Tibial nerve (tissue), 4 donors: Measurements from ENCODE around the gene SDK2. TPM values are rescaled to one million over a fixed set of nuclear protein-coding genes. Genes with fewer than 3 reads are reported as not detected.

Experiments
- DNase-seq, 2 donors: peaks; one replicate each; pipeline ENCODE4 v3.0.0-alpha.2; 2019; ENCODE audit warnings: low spot score in 2 of 2
- H3K27ac ChIP-seq, 4 donors: fragments of 200-600 bp; sonication (generic) in 3 of 4; one replicate each; pipeline ENCODE4 v1.5.1; 2017 to 2019; ENCODE audit warnings: mild to moderate bottlenecking in 1 of 4
- H3K27me3 ChIP-seq, 2 donors: fragments of 200-600 bp; sonication (generic) in 1 of 2; one replicate each; pipeline versions ENCODE4 v1.5.1 to v1.6.0; 2017 to 2019
- H3K36me3 ChIP-seq, 3 donors: fragments of 200-600 bp; sonication (generic); one replicate each; pipeline ENCODE4 v1.5.1; 2018 to 2019
- H3K4me1 ChIP-seq, 4 donors: fragments of 200-600 bp; sonication (generic) in 3 of 4; one replicate each; pipeline ENCODE4 v1.5.1; 2017 to 2019
- H3K4me3 ChIP-seq, 4 donors: fragments of 200-600 bp; sonication (generic) in 3 of 4; one replicate each; pipeline ENCODE4 v1.5.1; 2017 to 2019; ENCODE audit warnings: mild to moderate bottlenecking in 1 of 4, moderate library complexity in 1 of 4
- H3K9me3 ChIP-seq, 4 donors: fragments of 200-600 bp; sonication (generic) in 3 of 4; one replicate each; pipeline ENCODE4 v1.5.1; 2017 to 2019
- CTCF ChIP-seq, 5 experiments: fragments of 200-600 bp in 3 of 5; fragments of 450-650 bp in 2 of 5; sonication (generic) in 3 of 5; IDR thresholded peaks; one replicate each; pipeline ENCODE4 v1.5.1; 2016 to 2019; ENCODE audit warnings: antibody characterized with exemption in 5 of 5, mild to moderate bottlenecking in 3 of 5, moderate library complexity in 2 of 5
- EP300 ChIP-seq, 2 donors: sonication (generic); formaldehyde crosslinking; IDR thresholded peaks; one replicate each; pipeline ENCODE4 v1.6.1; 2017; ENCODE audit warnings: antibody characterized with exemption in 2 of 2, mild to moderate bottlenecking in 1 of 2
- POLR2A ChIP-seq, 2 donors: fragments of 450-650 bp; IDR thresholded peaks; one replicate each; pipeline ENCODE4 v1.6.1; 2017; ENCODE audit warnings: antibody characterized with exemption in 2 of 2, mild to moderate bottlenecking in 2 of 2, moderate library complexity in 2 of 2
- WGBS, 2 donors: methylation state at CpG; one replicate each; pipeline ENCODE4 v1.1.5; 2018; 5-methylcytosine and 5-hydroxymethylcytosine counted together
- total RNA-seq, 4 donors: library from RNA; depleted of rRNA; stranded (reverse); fragments of >200 nt; gene quantifications; one replicate each; pipeline ENCODE4 v1.1.0, GENCODE V29; 2016

Gene SDK2, protein sequence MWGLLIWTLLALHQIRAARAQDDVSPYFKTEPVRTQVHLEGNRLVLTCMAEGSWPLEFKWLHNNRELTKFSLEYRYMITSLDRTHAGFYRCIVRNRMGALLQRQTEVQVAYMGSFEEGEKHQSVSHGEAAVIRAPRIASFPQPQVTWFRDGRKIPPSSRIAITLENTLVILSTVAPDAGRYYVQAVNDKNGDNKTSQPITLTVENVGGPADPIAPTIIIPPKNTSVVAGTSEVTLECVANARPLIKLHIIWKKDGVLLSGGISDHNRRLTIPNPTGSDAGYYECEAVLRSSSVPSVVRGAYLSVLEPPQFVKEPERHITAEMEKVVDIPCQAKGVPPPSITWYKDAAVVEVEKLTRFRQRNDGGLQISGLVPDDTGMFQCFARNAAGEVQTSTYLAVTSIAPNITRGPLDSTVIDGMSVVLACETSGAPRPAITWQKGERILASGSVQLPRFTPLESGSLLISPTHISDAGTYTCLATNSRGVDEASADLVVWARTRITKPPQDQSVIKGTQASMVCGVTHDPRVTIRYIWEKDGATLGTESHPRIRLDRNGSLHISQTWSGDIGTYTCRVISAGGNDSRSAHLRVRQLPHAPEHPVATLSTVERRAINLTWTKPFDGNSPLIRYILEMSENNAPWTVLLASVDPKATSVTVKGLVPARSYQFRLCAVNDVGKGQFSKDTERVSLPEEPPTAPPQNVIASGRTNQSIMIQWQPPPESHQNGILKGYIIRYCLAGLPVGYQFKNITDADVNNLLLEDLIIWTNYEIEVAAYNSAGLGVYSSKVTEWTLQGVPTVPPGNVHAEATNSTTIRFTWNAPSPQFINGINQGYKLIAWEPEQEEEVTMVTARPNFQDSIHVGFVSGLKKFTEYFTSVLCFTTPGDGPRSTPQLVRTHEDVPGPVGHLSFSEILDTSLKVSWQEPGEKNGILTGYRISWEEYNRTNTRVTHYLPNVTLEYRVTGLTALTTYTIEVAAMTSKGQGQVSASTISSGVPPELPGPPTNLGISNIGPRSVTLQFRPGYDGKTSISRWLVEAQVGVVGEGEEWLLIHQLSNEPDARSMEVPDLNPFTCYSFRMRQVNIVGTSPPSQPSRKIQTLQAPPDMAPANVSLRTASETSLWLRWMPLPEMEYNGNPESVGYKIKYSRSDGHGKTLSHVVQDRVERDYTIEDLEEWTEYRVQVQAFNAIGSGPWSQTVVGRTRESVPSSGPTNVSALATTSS (N-terminal part only)
- 1 to 10 TPM; 3.1 to 6.3 (median 4.6) TPM for total RNA-seq

GRCh38 chr17:73644145-73645049 is at the start of gene SDK2:
SDK2 (minus strand) TSS chr17:73644445; CDS start chr17:73644088, 357 bp downstream.
- Histone ChIP-seq H3K4me3 (peak within 1 kb of the TSS; percentile 38 to 65 (median 44)), H3K9me3 (no peaks in the 10 kb centered on the region), H3K4me1 (peaks cover 0 to 55% (median 27%) of the 10 kb centered on the region in 4 donors), H3K27ac (peak within 1 kb of the TSS; percentile 24 to 88 (median 66)), H3K36me3 (no peaks in the 10 kb centered on the region), H3K27me3 (peaks cover 0 to 37% of the 10 kb centered on the region in 2 donors)
- TF ChIP-seq EP300 (IDR thresholded peaks at IDR 0.05) (no peak), POLR2A (IDR thresholded peaks at IDR 0.05) (no peak), CTCF (IDR thresholded peaks at IDR 0.05) (no peak)
- DNase-seq, result no peak
- 0 to 1% methylated on average over 48 to 53 of the region's 105 CpGs for WGBS, 2 donors

DNA sequence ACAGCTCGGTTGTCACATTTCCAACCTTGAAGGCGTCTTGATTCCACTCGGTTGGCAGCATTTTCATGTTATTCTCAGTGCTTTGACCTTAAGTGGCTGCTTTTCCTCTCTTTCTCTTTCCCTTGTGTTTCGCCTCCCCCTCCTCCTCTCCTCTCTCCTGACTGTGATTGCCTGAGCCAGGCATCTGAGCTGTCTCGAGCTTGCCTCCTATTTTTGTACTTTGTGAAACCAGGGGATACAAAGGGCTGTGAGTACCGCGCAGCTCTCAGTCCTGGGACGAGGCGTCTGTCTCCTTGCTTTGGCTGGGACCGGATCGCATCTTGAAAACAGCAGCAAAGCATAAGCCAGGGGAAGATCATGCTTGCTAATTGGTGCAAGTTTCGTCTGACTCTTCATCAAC is 48.8 kb upstream of the SDK2 start:
- no peaks in the 10 kb centered on the region for H3K36me3 ChIP-seq
- no peak overlapping the region for H3K27ac ChIP-seq
- no peak for DNase-seq
- peaks cover 0 to 3% (median 0%) of the 10 kb centered on the region in 4 donors for H3K9me3 ChIP-seq
- no peaks in the 10 kb centered on the region for H3K4me1 ChIP-seq
- 73 to 75% methylated on average over 12 of the region's 12 CpGs for WGBS, 2 donors
- TF ChIP-seq POLR2A (IDR thresholded peaks at IDR 0.05) (no peak), CTCF (IDR thresholded peaks at IDR 0.05) (no peak), EP300 (IDR thresholded peaks at IDR 0.05) (no peak)
- no peak overlapping the region for H3K4me3 ChIP-seq
- no peaks in the 10 kb centered on the region for H3K27me3 ChIP-seq

GRCh38 chr17:73691321-73691766 is 47.1 kb upstream of the SDK2 start:
- no peak overlapping the region for H3K4me3 ChIP-seq
- H3K27me3 ChIP-seq, result no peaks in the 10 kb centered on the region
- H3K36me3 ChIP-seq, result no peaks in the 10 kb centered on the region
- peaks cover 0 to 12% (median 0%) of the 10 kb centered on the region in 4 donors for H3K9me3 ChIP-seq
- no peak for DNase-seq
- H3K4me1 ChIP-seq, result no peaks in the 10 kb centered on the region
- 40 to 52% methylated on average over 10 of the region's 10 CpGs for WGBS, 2 donors
- TF ChIP-seq CTCF (IDR thresholded peaks at IDR 0.05) (no peak), POLR2A (IDR thresholded peaks at IDR 0.05) (no peak), EP300 (IDR thresholded peaks at IDR 0.05) (no peak)
- H3K27ac ChIP-seq, result no peak overlapping the region

DNA sequence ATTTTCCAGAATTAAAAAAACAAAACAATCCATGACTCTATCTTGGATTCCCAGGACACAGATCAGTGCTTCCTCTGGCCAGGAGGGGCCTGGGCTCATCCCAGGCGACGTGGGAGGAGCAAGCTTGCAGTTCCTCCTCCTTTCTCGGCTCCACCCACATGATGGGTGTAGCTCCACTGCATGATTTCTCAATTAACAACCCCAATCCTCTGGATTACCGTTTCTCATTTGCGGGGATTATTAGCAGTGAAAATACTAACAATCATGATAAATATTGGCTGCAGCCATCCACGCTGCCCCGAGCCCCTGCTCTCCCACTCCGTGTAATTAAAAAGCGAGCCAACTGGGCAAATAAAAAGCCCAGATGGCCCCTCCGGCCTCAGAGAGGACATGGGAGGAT is 46.4 kb upstream of the SDK2 start:
- TF ChIP-seq POLR2A (IDR thresholded peaks at IDR 0.05) (no peak), CTCF (IDR thresholded peaks at IDR 0.05) (no peak), EP300 (IDR thresholded peaks at IDR 0.05) (no peak)
- no peak for DNase-seq
- Histone ChIP-seq H3K27me3 (no peaks in the 10 kb centered on the region), H3K4me1 (no peaks in the 10 kb centered on the region), H3K36me3 (no peaks in the 10 kb centered on the region), H3K9me3 (peaks cover 0 to 18% (median 0%) of the 10 kb centered on the region in 4 donors), H3K27ac (no peak overlapping the region), H3K4me3 (no peak overlapping the region)
- WGBS, 2 donors, result 64 to 71% methylated on average over 10 of the region's 10 CpGs
